ENCODE data around the gene SERPINB10.

- TF ChIP-seq CTCF (IDR thresholded peaks at IDR 0.05) (no peak), POLR2A (IDR thresholded peaks at IDR 0.05) (no peak), EP300 (IDR thresholded peaks at IDR 0.05) (no peak)
Observed at GRCh38 chr18:63961435-63961980, 53.8 kb downstream of the SERPINB10 start.
